Neural progenitor cell (in vitro differentiated cells): ENCODE results near the gene PLXNC1. TPM values are rescaled to one million over a fixed set of nuclear protein-coding genes. Genes with fewer than 3 reads are reported as not detected.

ENCODE experiments used
- DNase-seq: peaks from one replicate; pipeline ENCODE4 v3.0.0-alpha.2; 2016; ENCODE audit warnings: low spot score
- H2AFZ ChIP-seq: fragments of 200-600 bp; sonication (generic); replicated peaks from 2 replicates; pipeline ENCODE4 v1.6.1; 2016; ENCODE audit warnings: antibody characterized with exemption
- H3F3A ChIP-seq: fragments of 200-600 bp; sonication (generic); 2 replicates; pipeline ENCODE4 v1.6.1; 2016; ENCODE audit warnings: antibody characterized with exemption, low read depth
- H3K27ac ChIP-seq: fragments of 200-600 bp; sonication (generic); 2 replicates; pipeline ENCODE4 v1.5.1; 2016; ENCODE audit warnings: mild to moderate bottlenecking
- H3K27me3 ChIP-seq: fragments of 200-600 bp; sonication (generic); 2 replicates; pipeline ENCODE4 v1.6.1; 2016; ENCODE audit warnings: mild to moderate bottlenecking, moderate library complexity
- H3K36me3 ChIP-seq: fragments of 200-600 bp; sonication (generic); 2 replicates; pipeline ENCODE4 v1.5.1; 2016
- H3K4me1 ChIP-seq: fragments of 200-600 bp; sonication (generic); 2 replicates; pipeline ENCODE4 v1.6.1; 2016; ENCODE audit warnings: mixed run types
- H3K4me2 ChIP-seq: fragments of 200-600 bp; sonication (generic); 2 replicates; pipeline ENCODE4 v1.6.1; 2016
- H3K4me3 ChIP-seq: fragments of 200-600 bp; sonication (generic); 2 replicates; pipeline ENCODE4 v1.5.1; 2016
- H3K79me2 ChIP-seq: fragments of 200-600 bp; sonication (generic); 2 replicates; pipeline ENCODE4 v1.6.1; 2016; ENCODE audit warnings: low read depth
- H3K9ac ChIP-seq: fragments of 200-600 bp; sonication (generic); 2 replicates; pipeline ENCODE4 v1.6.1; 2016
- H3K9me3 ChIP-seq: fragments of 200-600 bp; sonication (generic); 2 replicates; pipeline ENCODE4 v1.5.1; 2016; ENCODE audit warnings: low read depth
- H4K20me1 ChIP-seq: fragments of 200-600 bp; sonication (generic); 2 replicates; pipeline ENCODE4 v1.6.1; 2016; ENCODE audit warnings: low read depth
- H3K27ac Mint-ChIP-seq: 3 replicates; pipeline ENCODE4 v1.8.0; 2021; ENCODE audit warnings: mixed read lengths
- H3K27me3 Mint-ChIP-seq: 2 replicates; pipeline ENCODE4 v1.8.0; 2022; ENCODE audit warnings: low read depth, mild to moderate bottlenecking, inconsistent platforms, moderate library complexity, mixed read lengths; ENCODE audit not compliant: insufficient read depth
- H3K36me3 Mint-ChIP-seq: 3 replicates; pipeline ENCODE4 v1.8.0; 2021; ENCODE audit warnings: mixed read lengths
- H3K4me1 Mint-ChIP-seq: 3 replicates; pipeline ENCODE4 v1.8.0; 2021; ENCODE audit warnings: mixed read lengths
- H3K4me3 Mint-ChIP-seq: 3 replicates; pipeline ENCODE4 v1.8.0; 2021; ENCODE audit warnings: mild to moderate bottlenecking, moderate library complexity, mixed read lengths
- H3K9me3 Mint-ChIP-seq: 3 replicates; pipeline ENCODE4 v1.8.0; 2020; ENCODE audit warnings: mixed read lengths
- EZH2 ChIP-seq: fragments of 200-600 bp; sonication (generic); IDR thresholded peaks from 2 replicates; pipeline ENCODE4 v1.6.1; 2017; ENCODE audit warnings: antibody characterized with exemption, mild to moderate bottlenecking, moderate library complexity
- EZH2phosphoT487 ChIP-seq: fragments of 200-600 bp; sonication (generic); IDR thresholded peaks from 2 replicates; pipeline ENCODE4 v1.6.1; 2017; ENCODE audit warnings: antibody characterized with exemption
- total RNA-seq: library from RNA; depleted of rRNA; stranded (reverse); fragments of >200 nt; gene quantifications from 2 replicates; pipeline ENCODE4 v1.2.3, GENCODE V29; 2015; ENCODE audit warnings: low replicate concordance
- TF ChIP-seq, protein P1 (sequence below): fragments of 200-600 bp; sonication (generic); IDR thresholded peaks from 2 replicates; pipeline ENCODE4 v1.5.1; 2017; ENCODE audit warnings: antibody characterized with exemption, mild to moderate bottlenecking

Gene PLXNC1
- total RNA-seq, 1 donor from 2014 or later: 16.7 TPM

DNA sequence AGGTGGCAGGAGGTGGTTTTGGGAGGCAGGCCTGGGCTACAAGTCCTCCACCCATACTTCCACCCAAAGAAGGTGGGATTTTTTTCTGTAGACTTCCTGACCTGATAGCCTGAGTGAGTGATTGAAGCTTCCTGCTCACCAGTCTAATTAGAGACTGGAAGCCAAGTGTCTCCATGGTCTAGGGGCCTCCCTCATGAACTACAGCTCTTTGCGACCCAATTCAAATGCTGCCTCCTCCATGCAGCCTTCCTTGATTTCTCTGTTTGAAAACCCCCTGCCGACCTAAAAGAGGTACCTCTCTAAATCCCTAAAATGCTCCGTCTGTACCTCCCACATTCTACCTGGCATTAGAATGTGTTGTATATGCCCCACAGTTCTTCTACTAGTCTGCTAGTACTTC, 124.9 kb downstream of the PLXNC1 start:
- Histone ChIP-seq H4K20me1 (no peaks in the 10 kb centered on the region), H2AFZ (no peak overlapping the region), H3K27me3 (no peaks in the 10 kb centered on the region), H3F3A (no peaks in the 10 kb centered on the region), H3K36me3 (no peaks in the 10 kb centered on the region), H3K27ac (no peak overlapping the region), H3K4me2 (no peak overlapping the region), H3K9ac (no peak overlapping the region), H3K4me3 (no peak overlapping the region), H3K79me2 (no peaks in the 10 kb centered on the region), H3K4me1 (peaks cover 20% of the 10 kb centered on the region), H3K9me3 (no peaks in the 10 kb centered on the region)
- Mint-ChIP-seq H3K4me1 (peaks cover 6% of the 10 kb centered on the region), H3K4me3 (no peak overlapping the region), H3K27ac (no peak overlapping the region), H3K27me3 (peaks cover 3% of the 10 kb centered on the region), H3K36me3 (peaks cover 16% of the 10 kb centered on the region), H3K9me3 (no peaks in the 10 kb centered on the region)
- no peak for DNase-seq
- TF ChIP-seq EZH2 (no peak), EZH2phosphoT487 (no peak)
- TF ChIP-seq, protein P1, sequence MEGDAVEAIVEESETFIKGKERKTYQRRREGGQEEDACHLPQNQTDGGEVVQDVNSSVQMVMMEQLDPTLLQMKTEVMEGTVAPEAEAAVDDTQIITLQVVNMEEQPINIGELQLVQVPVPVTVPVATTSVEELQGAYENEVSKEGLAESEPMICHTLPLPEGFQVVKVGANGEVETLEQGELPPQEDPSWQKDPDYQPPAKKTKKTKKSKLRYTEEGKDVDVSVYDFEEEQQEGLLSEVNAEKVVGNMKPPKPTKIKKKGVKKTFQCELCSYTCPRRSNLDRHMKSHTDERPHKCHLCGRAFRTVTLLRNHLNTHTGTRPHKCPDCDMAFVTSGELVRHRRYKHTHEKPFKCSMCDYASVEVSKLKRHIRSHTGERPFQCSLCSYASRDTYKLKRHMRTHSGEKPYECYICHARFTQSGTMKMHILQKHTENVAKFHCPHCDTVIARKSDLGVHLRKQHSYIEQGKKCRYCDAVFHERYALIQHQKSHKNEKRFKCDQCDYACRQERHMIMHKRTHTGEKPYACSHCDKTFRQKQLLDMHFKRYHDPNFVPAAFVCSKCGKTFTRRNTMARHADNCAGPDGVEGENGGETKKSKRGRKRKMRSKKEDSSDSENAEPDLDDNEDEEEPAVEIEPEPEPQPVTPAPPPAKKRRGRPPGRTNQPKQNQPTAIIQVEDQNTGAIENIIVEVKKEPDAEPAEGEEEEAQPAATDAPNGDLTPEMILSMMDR: no peak

DNA sequence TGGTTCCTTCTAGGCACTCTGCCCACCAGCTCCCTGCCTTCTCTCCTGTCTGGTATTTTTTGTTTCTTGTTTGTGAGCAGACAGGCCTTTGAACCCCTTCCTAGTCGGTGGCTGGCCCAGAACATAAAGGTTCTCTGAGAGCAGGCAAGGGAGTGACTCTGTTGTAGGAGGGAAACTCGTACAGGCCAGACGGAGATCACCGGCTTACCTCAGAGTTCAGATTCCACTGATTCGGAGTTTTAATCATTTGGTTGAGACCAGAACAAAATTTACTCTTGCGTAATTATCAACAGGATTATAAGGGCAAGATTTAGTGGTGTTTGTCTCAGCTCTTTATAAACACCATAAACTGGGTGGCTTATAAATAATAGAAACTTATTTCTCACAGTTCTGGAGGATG, 128.3 kb downstream of the PLXNC1 start:
- DNase-seq: no peak
- Histone ChIP-seq H3K79me2 (no peaks in the 10 kb centered on the region), H4K20me1 (no peaks in the 10 kb centered on the region), H3K4me1 (peaks cover 11% of the 10 kb centered on the region), H3K4me3 (no peak overlapping the region), H2AFZ (no peak overlapping the region), H3K36me3 (no peaks in the 10 kb centered on the region), H3K4me2 (no peak overlapping the region), H3K9me3 (no peaks in the 10 kb centered on the region), H3K27ac (no peak overlapping the region), H3F3A (no peaks in the 10 kb centered on the region), H3K9ac (no peak overlapping the region), H3K27me3 (no peaks in the 10 kb centered on the region)
- H3K9me3 Mint-ChIP-seq: no peaks in the 10 kb centered on the region
- no peak overlapping the region for H3K27ac Mint-ChIP-seq
- TF ChIP-seq EZH2phosphoT487 (no peak), EZH2 (no peak)
- TF ChIP-seq, protein P1: no peak
- peaks cover 6% of the 10 kb centered on the region for H3K4me1 Mint-ChIP-seq
- H3K27me3 Mint-ChIP-seq: peaks cover 5% of the 10 kb centered on the region
- H3K36me3 Mint-ChIP-seq: peaks cover 19% of the 10 kb centered on the region
- H3K4me3 Mint-ChIP-seq: no peak overlapping the region

DNA sequence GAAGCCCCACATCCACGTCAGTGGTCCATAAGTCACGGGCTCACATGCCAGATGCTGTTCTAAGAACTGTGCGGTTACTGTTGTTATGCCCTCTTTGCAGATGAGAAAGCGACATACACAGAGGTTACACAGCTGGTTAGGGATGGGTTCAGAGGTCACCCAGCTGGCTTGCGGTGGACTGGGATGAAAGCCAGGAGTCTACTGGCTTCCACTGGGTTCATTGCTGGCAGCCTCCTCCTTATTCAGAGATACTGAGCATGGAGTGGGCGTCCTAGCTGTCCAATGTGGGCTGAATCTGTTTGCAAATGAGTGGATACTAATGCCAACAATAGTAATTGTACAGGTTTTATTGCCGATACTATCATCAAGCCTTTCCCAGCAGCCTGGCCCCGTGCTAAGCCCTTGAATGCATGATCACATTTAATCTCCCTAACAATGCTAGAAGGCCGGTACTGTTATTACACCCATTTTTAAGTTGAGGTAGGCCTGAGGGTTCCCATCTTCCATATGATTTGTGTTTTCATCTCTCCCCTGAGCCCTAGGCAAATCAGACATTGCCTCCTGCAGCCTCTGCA, 129.1 kb downstream of the PLXNC1 start:
- peaks cover 6% of the 10 kb centered on the region for H3K4me1 Mint-ChIP-seq
- no peak for DNase-seq
- Histone ChIP-seq H2AFZ (no peak overlapping the region), H3K9ac (no peak overlapping the region), H3K27me3 (no peaks in the 10 kb centered on the region), H3K4me1 (peaks cover 11% of the 10 kb centered on the region), H3K36me3 (no peaks in the 10 kb centered on the region), H3K4me3 (no peak overlapping the region), H4K20me1 (no peaks in the 10 kb centered on the region), H3K79me2 (no peaks in the 10 kb centered on the region), H3K27ac (no peak overlapping the region), H3F3A (no peaks in the 10 kb centered on the region), H3K4me2 (no peak overlapping the region), H3K9me3 (no peaks in the 10 kb centered on the region)
- peak overlapping the region; percentile 81 for H3K27ac Mint-ChIP-seq
- H3K27me3 Mint-ChIP-seq: peaks cover 2% of the 10 kb centered on the region
- TF ChIP-seq EZH2phosphoT487 (no peak), EZH2 (no peak)
- TF ChIP-seq, protein P1: no peak
- H3K4me3 Mint-ChIP-seq: no peak overlapping the region
- no peaks in the 10 kb centered on the region for H3K9me3 Mint-ChIP-seq
- peaks cover 21% of the 10 kb centered on the region for H3K36me3 Mint-ChIP-seq
